ENCODE results near the gene NLRC3.

DNA sequence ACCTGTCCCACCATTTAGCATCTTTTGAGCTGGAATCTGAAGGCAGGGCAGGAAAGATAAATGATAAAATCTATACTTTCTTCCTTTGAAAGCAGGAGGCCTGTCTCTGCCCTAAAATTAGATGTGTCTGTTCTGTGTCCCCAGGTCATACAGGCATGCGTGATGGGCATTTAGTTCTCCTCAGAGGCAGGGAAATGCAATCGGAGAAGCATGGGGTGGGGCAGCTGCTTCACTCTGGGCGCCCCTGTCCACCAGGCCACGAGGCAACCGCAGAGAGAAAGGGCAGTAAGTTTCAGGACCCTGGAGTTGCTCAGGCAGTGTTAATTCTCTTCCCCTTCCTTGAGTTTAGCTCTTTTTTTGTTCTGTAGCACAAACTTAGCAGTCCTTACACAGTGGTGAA lies 51.3 kb downstream of the NLRC3 start:
- TF ChIP-seq, protein P1, sequence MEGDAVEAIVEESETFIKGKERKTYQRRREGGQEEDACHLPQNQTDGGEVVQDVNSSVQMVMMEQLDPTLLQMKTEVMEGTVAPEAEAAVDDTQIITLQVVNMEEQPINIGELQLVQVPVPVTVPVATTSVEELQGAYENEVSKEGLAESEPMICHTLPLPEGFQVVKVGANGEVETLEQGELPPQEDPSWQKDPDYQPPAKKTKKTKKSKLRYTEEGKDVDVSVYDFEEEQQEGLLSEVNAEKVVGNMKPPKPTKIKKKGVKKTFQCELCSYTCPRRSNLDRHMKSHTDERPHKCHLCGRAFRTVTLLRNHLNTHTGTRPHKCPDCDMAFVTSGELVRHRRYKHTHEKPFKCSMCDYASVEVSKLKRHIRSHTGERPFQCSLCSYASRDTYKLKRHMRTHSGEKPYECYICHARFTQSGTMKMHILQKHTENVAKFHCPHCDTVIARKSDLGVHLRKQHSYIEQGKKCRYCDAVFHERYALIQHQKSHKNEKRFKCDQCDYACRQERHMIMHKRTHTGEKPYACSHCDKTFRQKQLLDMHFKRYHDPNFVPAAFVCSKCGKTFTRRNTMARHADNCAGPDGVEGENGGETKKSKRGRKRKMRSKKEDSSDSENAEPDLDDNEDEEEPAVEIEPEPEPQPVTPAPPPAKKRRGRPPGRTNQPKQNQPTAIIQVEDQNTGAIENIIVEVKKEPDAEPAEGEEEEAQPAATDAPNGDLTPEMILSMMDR (conservative IDR thresholded peaks at IDR 0.05; ENCODE audit: low read depth, low read length), result no peak
- TF ChIP-seq EZH2 (IDR thresholded peaks at IDR 0.05; ENCODE audit: low read length, unreplicated experiment) (no peak), EZH2phosphoT487 (IDR thresholded peaks at IDR 0.05; ENCODE audit: borderline replicate concordance, low read length) (no peak)

Measured in PC-3 (cell line).